ENCODE data around the gene IDNK. TPM values are rescaled to one million over a fixed set of nuclear protein-coding genes. Genes with fewer than 3 reads are reported as not detected.

The IDNK gene
- total RNA-seq (2021; fragmentation: NEBNext Ultra II Directional; extraction: Animal tissue kit (Norgen Biotek cat#: 25700)) = 1 to 10 TPM; 5.0 to 9.5 (median 8.5) TPM
- long read RNA-seq, partial matches to known transcripts = 0 of 8 reads
- long read RNA-seq, other reads (novel, unspliced or antisense) = 5 of 8 reads

DNA sequence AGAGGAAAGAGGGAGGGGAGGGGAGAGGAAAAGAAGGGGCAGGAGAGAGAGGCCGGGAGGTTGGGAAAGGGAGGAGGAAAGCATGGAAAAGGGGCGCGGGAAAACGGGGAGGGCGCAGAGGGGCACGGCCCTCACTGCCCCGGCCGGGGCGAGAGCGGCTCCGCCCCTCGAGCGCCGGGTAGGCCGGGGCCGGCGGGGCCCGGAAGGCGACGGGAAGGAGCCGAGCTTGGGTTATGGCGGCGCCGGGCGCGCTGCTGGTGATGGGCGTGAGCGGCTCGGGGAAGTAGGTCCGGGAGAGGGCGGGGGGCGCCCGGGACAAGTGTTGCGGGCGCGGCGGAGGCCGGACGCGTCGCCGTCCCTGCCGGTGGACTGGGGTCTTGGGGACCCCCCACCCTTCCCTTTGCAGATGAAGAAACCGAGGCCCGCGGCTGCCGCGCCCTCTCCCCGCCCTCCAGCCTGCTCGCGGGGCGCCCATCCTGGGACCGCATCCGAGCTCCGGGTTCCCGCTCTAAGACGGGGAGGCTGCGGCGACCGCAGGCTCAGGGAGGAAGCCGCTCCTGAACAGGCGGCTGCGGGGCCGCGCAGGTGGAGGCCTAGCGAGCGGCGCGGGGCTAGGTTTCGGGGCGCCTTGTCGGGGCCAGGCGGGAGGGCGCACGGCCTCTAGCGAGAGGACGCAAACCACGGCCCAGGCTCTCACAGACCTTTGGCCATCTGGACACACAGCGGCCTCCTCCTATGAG lies at the start of gene IDNK:
Gene IDNK, plus strand, starts transcription at position 205 of the 740 bp plus-strand sequence. Its CDS starts 29 bp downstream, at position 234.
- TF ChIP-seq CTCF (IDR thresholded peaks at IDR 0.05) = no peak; the same call in 1 of the 2 replicates
- Mint-ChIP-seq H3K4me3 (peak within 1 kb of the TSS; percentile 88), H3K27ac (peak within 1 kb of the TSS; percentile 77), H3K36me3 (ENCODE audit: low read depth) (no peaks in the 10 kb centered on the region; the same call in 1 of the 2 replicates), H3K9me3 (no peaks in the 10 kb centered on the region), H3K27me3 (ENCODE audit: insufficient read depth) (peaks cover 1% of the 10 kb centered on the region; the same call in 1 of the 2 replicates), H3K4me1 (ENCODE audit: low read depth) (peaks cover 26% of the 10 kb centered on the region)
- peak; percentile 60 for DNase-seq

DNA sequence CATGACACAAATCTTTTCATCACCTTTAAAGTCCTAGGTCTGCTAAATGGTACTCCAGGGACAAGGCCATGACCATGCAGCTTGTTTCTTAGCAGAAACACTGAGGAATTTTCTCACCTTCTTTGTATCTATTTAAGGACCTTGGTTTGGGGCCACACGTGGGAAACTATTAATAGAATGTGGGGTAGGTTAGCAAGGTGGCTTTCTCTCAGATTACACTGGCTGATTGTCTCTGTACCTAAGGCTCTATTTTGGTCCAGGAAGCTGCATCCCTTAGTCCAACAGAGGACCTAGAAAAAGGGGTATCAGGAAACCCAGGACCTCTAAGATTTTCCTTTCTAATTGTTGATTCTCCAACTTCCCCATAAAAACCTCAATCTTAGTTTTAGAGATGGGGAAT lies 48.5 kb upstream of the IDNK start:
- Mint-ChIP-seq H3K4me1 (ENCODE audit: low read depth) (no peaks in the 10 kb centered on the region), H3K4me3 (no peak overlapping the region), H3K27ac (no peak overlapping the region), H3K36me3 (ENCODE audit: low read depth) (peaks cover 4% of the 10 kb centered on the region; the same call in 1 of the 2 replicates), H3K27me3 (ENCODE audit: insufficient read depth) (no peaks in the 10 kb centered on the region), H3K9me3 (peaks cover 20% of the 10 kb centered on the region; the same call in 1 of the 2 replicates)
- no peak for TF ChIP-seq CTCF (IDR thresholded peaks at IDR 0.05)
- no peak for DNase-seq

DNA sequence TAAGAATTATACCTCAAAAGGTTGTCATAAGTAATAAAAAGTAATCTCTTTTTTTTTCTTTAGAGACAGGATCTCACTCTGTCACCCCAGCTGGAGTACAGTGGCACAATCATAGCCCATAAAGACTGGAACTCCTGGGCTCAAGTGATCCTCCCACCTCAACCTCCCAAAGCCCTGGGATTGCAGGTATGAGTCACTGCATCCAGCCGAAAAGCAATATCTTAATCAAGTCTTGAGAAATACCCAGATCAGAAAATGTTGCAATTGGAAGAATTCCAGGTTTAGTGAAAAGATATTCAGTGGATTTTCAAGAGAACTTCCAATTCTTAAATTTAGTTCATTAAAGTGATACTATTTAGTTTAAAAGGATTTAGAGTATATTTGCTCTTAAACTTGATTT lies 40.9 kb upstream of the IDNK start:
- Mint-ChIP-seq H3K4me1 (ENCODE audit: low read depth) (peaks cover 5% of the 10 kb centered on the region; the same call in 1 of the 2 replicates), H3K9me3 (peaks cover 21% of the 10 kb centered on the region; the same call in 1 of the 2 replicates), H3K27me3 (ENCODE audit: insufficient read depth) (no peaks in the 10 kb centered on the region; the same call in 1 of the 2 replicates), H3K36me3 (ENCODE audit: low read depth) (peaks cover 4% of the 10 kb centered on the region; the same call in 1 of the 2 replicates), H3K27ac (no peak overlapping the region), H3K4me3 (no peak overlapping the region)
- no peak for TF ChIP-seq CTCF (IDR thresholded peaks at IDR 0.05)
- no peak for DNase-seq

DNA sequence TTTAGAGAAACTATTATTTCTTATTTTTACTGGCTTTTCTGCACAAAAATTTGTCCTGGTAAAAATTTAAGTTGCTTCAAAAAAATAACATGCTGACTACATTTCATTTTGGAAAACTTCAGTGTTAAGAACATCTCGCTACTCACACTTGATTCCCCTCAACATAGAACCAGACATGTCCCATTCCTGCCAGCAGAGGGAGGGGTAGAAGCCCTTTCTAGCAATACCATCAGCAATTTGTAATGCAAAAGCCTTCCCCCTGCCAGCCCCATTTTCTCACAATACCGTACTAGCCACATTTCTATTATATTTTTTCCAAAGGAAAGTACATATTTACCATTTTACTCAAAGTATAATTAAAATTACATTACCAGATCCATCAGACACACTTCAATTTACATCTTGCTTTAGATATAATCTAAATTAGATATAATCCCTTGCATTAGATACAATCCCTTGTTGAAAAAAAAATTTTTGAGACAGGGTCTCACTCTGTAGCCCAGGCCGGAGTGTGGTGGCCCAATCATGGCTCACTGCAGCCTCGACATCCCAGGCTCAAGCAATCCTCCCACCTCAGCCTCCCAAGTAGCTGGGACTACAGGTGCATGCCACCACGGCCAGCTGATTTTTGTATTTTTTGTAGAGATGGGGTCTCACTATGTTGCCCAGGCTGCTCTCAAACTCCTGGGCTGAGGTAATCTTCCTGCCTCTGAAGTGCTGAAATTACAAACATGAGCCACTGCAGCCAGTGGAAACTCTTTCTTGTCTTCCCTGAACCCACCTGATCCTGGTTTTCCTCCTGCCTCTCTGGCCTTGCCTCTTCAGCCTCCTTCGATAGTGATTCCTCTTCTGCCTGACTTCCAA lies 39.6 kb upstream of the IDNK start:
- H3K27ac Mint-ChIP-seq = no peak overlapping the region
- DNase-seq = peak; percentile 56
- peaks cover 12% of the 10 kb centered on the region; the same call in 1 of the 2 replicates for H3K9me3 Mint-ChIP-seq
- TF ChIP-seq CTCF (IDR thresholded peaks at IDR 0.05) = peak; percentile 92
- no peak overlapping the region for H3K4me3 Mint-ChIP-seq
- peaks cover 2% of the 10 kb centered on the region; the same call in 1 of the 2 replicates for H3K27me3 Mint-ChIP-seq (ENCODE audit: insufficient read depth)
- 0 out of 2 replicates have a peak, but pooled peaks cover 4% of the 10 kb centered on the region for H3K36me3 Mint-ChIP-seq (ENCODE audit: low read depth)
- peaks cover 5% of the 10 kb centered on the region; the same call in 1 of the 2 replicates for H3K4me1 Mint-ChIP-seq (ENCODE audit: low read depth)

GRCh38 chr9:83584995-83585394 lies 37.9 kb upstream of the IDNK start:
- Mint-ChIP-seq H3K9me3 (no peaks in the 10 kb centered on the region), H3K36me3 (ENCODE audit: low read depth) (no peaks in the 10 kb centered on the region), H3K4me3 (no peak overlapping the region), H3K27ac (no peak overlapping the region), H3K27me3 (ENCODE audit: insufficient read depth) (peaks cover 2% of the 10 kb centered on the region; the same call in 1 of the 2 replicates), H3K4me1 (ENCODE audit: low read depth) (peaks cover 5% of the 10 kb centered on the region; the same call in 1 of the 2 replicates)
- TF ChIP-seq CTCF (IDR thresholded peaks at IDR 0.05) = no peak
- no peak for DNase-seq
